ENCODE measurements around the gene HNRNPF. TPM values are rescaled to one million over a fixed set of nuclear protein-coding genes. Genes with fewer than 3 reads are reported as not detected.
A peak's percentile ranks its signal among the peaks of the same experiment; 100 is the strongest.

HNRNPF gene
- total RNA-seq, 1 experiment from 2014 or later = 358 TPM

- TF ChIP-seq SP1 (CRISPR knock-in tag; conservative IDR thresholded peaks at IDR 0.05) (peak; percentile 79), TP53 (CRISPR knock-in tag; IDR thresholded peaks at IDR 0.05) (peak; percentile 55), FOXK1 (CRISPR knock-in tag; IDR thresholded peaks at IDR 0.05) (peak; percentile 20; the same call in 1 of the 2 replicates), OVOL2 (CRISPR knock-in tag; IDR thresholded peaks at IDR 0.05; ENCODE audit: borderline replicate concordance) (no peak), MYBL2 (CRISPR knock-in tag; IDR thresholded peaks at IDR 0.05) (no peak), USF2 (CRISPR knock-in tag; IDR thresholded peaks at IDR 0.05) (peak; percentile 57), HMGA2 (CRISPR knock-in tag; IDR thresholded peaks at IDR 0.05) (no peak), SMAD3 (CRISPR knock-in tag; IDR thresholded peaks at IDR 0.05; ENCODE audit: borderline replicate concordance) (no peak), ETV6 (CRISPR knock-in tag; IDR thresholded peaks at IDR 0.05) (0 out of 2 replicates have a peak, but pooled peaks have one; percentile 35), ZNF532 (CRISPR knock-in tag; IDR thresholded peaks at IDR 0.05; ENCODE audit: borderline replicate concordance) (no peak), E2F1 (CRISPR knock-in tag; IDR thresholded peaks at IDR 0.05) (peak; percentile 36; the same call in 1 of the 2 replicates), ZNF138 (CRISPR knock-in tag; conservative IDR thresholded peaks at IDR 0.05) (0 out of 2 replicates have a peak, but pooled peaks have one; percentile 5), HMGXB4 (CRISPR knock-in tag; IDR thresholded peaks at IDR 0.05) (peak; percentile 45; the same call in 1 of the 2 replicates), TEAD1 (CRISPR knock-in tag; IDR thresholded peaks at IDR 0.05) (peak; percentile 65; the same call in 1 of the 2 replicates), USF1 (CRISPR knock-in tag; IDR thresholded peaks at IDR 0.05) (peak; percentile 60; the same call in 1 of the 2 replicates), ATF6 (CRISPR knock-in tag; IDR thresholded peaks at IDR 0.05) (no peak), MAX (CRISPR knock-in tag; IDR thresholded peaks at IDR 0.05) (peak; percentile 93), NFYB (CRISPR knock-in tag; conservative IDR thresholded peaks at IDR 0.05; ENCODE audit: low read depth) (peak; percentile 78)
- Mint-ChIP-seq H3K27ac (peak overlapping the region; percentile 78), H3K9me3 (no peaks in the 10 kb centered on the region), H3K27me3 (ENCODE audit: low read depth) (peaks cover 13% of the 10 kb centered on the region; the same call in 1 of the 2 replicates), H3K4me3 (peak overlapping the region; percentile 90), H3K4me1 (peaks cover 10% of the 10 kb centered on the region), H3K36me3 (no peaks in the 10 kb centered on the region)
- CTCF ChIA-PET = interaction anchor here (0.9 to 1.9 kb wide), 4 partner anchors 13 to 160 kb away, joined by 3 to 5 read pairs (median 4); no protein-coding TSS in a partner anchor
- POLR2A ChIA-PET = no interaction called here
- ATAC-seq (peak; percentile 97), DNase-seq (ENCODE audit: low spot score) (peak; percentile 96)
Measured at GRCh38 chr10:43362191-43362839, 46.7 kb downstream of the HNRNPF start.
